ENCODE results near the gene ADCY5.

- TF ChIP-seq POLR2AphosphoS2 (conservative IDR thresholded peaks at IDR 0.05; ENCODE audit: low read length) (no peak), ZSCAN20 (CRISPR knock-in tag; IDR thresholded peaks at IDR 0.05) (no peak), NR3C1 (IDR thresholded peaks at IDR 0.05) (no peak), FOSL2 (IDR thresholded peaks at IDR 0.05) (no peak), FOSL2 (CRISPR knock-in tag; IDR thresholded peaks at IDR 0.05) (no peak), PHF8 (IDR thresholded peaks at IDR 0.05; ENCODE audit: borderline replicate concordance, low read depth) (no peak), CTCF (IDR thresholded peaks at IDR 0.05) (no peak)
- TF ChIP-seq, protein P1, sequence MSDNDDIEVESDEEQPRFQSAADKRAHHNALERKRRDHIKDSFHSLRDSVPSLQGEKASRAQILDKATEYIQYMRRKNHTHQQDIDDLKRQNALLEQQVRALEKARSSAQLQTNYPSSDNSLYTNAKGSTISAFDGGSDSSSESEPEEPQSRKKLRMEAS (IDR thresholded peaks at IDR 0.05), result no peak
These were observed 159.3 kb downstream of the ADCY5 start for GRCh38 chr3:123289391-123290106.

Measured in A549 (cell line).